Tibial nerve (tissue), 4 donors: ENCODE data around the gene RACGAP1.

Experiments
- EP300 ChIP-seq, 2 donors: sonication (generic); formaldehyde crosslinking; IDR thresholded peaks; one replicate each; pipeline ENCODE4 v1.6.1; 2017; ENCODE audit warnings: antibody characterized with exemption in 2 of 2, mild to moderate bottlenecking in 1 of 2
- POLR2A ChIP-seq, 2 donors: fragments of 450-650 bp; IDR thresholded peaks; one replicate each; pipeline ENCODE4 v1.6.1; 2017; ENCODE audit warnings: antibody characterized with exemption in 2 of 2, mild to moderate bottlenecking in 2 of 2, moderate library complexity in 2 of 2
- TF ChIP-seq, protein P1 (sequence below), 5 experiments: fragments of 200-600 bp in 3 of 5; fragments of 450-650 bp in 2 of 5; sonication (generic) in 3 of 5; IDR thresholded peaks; one replicate each; pipeline ENCODE4 v1.5.1; 2016 to 2019; ENCODE audit warnings: antibody characterized with exemption in 5 of 5, mild to moderate bottlenecking in 3 of 5, moderate library complexity in 2 of 5

DNA sequence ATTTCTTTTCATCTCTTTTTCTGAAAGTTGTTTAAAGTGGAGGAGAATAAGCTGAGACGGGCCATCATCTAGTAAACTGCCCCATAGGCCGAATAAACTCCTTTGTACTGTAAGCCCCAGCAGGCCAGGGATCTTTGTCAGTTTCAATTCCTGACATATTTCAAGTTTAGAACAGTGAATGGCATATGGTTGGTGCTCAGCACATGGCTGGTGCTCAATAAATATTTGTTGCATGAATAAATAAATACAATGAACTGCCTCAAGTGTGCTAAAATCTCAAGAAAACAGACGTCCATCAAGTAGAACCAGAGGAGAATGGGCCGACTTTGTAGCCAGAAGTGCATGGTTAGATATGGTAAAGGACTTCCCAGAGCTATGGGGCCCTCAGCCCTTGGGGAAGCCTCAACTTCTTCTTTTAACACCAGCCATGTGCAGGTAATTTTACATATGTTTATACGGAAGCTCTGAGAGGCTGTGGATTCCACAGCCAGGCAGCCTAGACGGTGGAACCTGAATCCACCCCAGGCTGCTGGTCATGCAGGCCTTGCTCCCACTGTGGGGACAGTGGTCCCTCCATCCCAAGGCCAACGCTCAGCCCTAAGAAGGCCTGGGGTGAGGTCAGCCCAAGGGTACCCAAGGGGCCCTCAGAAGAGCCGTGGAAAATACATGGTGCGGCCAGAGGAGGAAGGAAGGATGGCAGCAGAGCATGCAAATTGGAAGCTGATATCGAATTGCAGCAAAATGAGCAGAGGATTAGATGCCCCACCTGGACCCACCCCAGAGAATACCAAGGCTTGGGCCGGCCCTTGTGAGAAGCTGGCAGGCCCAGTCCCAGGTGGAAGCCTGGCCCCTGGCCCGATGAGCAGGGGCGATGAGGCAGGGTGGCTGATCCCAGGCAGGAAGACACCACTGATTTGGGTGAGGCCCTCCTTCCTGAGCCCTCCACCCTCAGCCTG, 83.5 kb downstream of the RACGAP1 start:
- no peak for TF ChIP-seq POLR2A (IDR thresholded peaks at IDR 0.05)
- TF ChIP-seq, protein P1, sequence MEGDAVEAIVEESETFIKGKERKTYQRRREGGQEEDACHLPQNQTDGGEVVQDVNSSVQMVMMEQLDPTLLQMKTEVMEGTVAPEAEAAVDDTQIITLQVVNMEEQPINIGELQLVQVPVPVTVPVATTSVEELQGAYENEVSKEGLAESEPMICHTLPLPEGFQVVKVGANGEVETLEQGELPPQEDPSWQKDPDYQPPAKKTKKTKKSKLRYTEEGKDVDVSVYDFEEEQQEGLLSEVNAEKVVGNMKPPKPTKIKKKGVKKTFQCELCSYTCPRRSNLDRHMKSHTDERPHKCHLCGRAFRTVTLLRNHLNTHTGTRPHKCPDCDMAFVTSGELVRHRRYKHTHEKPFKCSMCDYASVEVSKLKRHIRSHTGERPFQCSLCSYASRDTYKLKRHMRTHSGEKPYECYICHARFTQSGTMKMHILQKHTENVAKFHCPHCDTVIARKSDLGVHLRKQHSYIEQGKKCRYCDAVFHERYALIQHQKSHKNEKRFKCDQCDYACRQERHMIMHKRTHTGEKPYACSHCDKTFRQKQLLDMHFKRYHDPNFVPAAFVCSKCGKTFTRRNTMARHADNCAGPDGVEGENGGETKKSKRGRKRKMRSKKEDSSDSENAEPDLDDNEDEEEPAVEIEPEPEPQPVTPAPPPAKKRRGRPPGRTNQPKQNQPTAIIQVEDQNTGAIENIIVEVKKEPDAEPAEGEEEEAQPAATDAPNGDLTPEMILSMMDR (IDR thresholded peaks at IDR 0.05), result no peak
- no peak for TF ChIP-seq EP300 (IDR thresholded peaks at IDR 0.05)
